BLaER1 treated with 17β-estradiol and CSF1 and Interleukin-3, amounts not matched to agents 10 nM and 100 nM (cell line): ENCODE results near the gene ANTKMT.
"Not testable (repeated sequence)": the region's sequence is repeated elsewhere in the genome, so short reads cannot be mapped to it uniquely, and the experiment has no call there.

ENCODE experiments used
- H3K27ac ChIP-seq, 11 experiments: shearing (Covaris generic); formaldehyde crosslinking; 2 replicates each; pipeline ENCODE4 v1.8.1; 2022
- H3K27me3 ChIP-seq, 11 experiments: shearing (Covaris generic); formaldehyde crosslinking; 2 replicates each; pipeline ENCODE4 v1.8.1; 2022
- H3K36me3 ChIP-seq, 11 experiments: shearing (Covaris generic); formaldehyde crosslinking; 2 replicates each; pipeline ENCODE4 v1.8.1; 2022
- H3K4me1 ChIP-seq, 10 experiments: shearing (Covaris generic); formaldehyde crosslinking; 2 replicates each; pipeline ENCODE4 v1.8.1; 2022
- H3K4me2 ChIP-seq, 11 experiments: shearing (Covaris generic); formaldehyde crosslinking; 2 replicates each; pipeline ENCODE4 v1.8.1; 2022
- H3K4me3 ChIP-seq, 10 experiments: shearing (Covaris generic); formaldehyde crosslinking; 2 replicates each; pipeline ENCODE4 v1.8.1; 2022
- H3K9ac ChIP-seq, 11 experiments: shearing (Covaris generic); formaldehyde crosslinking; 2 replicates each; pipeline ENCODE4 v1.8.1; 2022
- H3K9me3 ChIP-seq, 11 experiments: shearing (Covaris generic); formaldehyde crosslinking; replicated peaks in 1 of 11; 2 replicates each; pipeline ENCODE4 v1.8.1; 2022
- H4K20me1 ChIP-seq, 11 experiments: shearing (Covaris generic); formaldehyde crosslinking; 2 replicates each; pipeline ENCODE4 v1.8.1; 2022
- Cebpa-rat ChIP-seq, 11 experiments: shearing (Covaris generic); IDR thresholded peaks; 2 replicates each; pipeline ENCODE4 v1.8.1; 2022

Gene ANTKMT

GRCh38 chr16:734981-735881 is 14.3 kb downstream of the ANTKMT start:
- peak overlapping the region in 4 of 10 experiments; percentile 51 to 63 (median 56); a peak in 5 of 20 replicates for H3K4me3 ChIP-seq
- peak overlapping the region in 6 of 11 experiments; percentile 1 to 81 (median 68); a peak in 5 of 22 replicates for H3K27ac ChIP-seq
- peaks cover 7 to 64% (median 42%) of the 10 kb centered on the region in 11 experiments; a peak in 20 of 22 replicates for H4K20me1 ChIP-seq
- peaks cover 54 to 78% (median 69%) of the 10 kb centered on the region in 11 experiments for H3K36me3 ChIP-seq
- peak overlapping the region in 8 of 11 experiments; percentile 2 to 75 (median 65); a peak in 16 of 22 replicates for H3K9ac ChIP-seq
- peak overlapping the region in 10 of 11 experiments; percentile 88 to 100 (median 98); a peak in 19 of 22 replicates for H3K4me2 ChIP-seq
- no peak for TF ChIP-seq Cebpa-rat (IDR thresholded peaks at IDR 0.05)
- no peaks in the 10 kb centered on the region for H3K27me3 ChIP-seq
- H3K9me3 ChIP-seq, result no peaks in the 10 kb centered on the region
- peaks cover 37 to 99% (median 81%) of the 10 kb centered on the region in 10 experiments for H3K4me1 ChIP-seq

DNA sequence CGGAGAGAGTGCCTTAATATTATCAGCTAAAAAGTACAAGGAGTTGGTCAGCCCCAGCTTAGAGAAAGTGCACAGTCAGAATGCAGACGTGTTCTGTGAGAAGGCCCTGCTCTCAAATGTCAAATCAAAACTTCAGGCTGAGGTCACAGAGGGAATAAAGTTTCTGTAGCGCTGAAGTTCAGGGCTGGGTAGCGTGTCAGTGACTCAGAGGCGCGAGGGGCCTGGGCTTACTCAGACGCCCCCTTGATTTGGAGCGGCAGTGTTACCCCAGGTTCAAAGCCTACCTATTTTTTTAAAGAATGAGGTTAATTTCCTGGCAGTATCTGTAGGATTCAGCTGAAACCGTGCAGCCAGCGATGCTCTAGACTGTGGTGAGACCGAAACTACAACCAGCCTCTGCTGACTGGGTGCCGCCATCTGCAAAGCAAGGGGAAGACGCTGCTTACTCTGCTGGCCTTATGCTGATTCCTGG is 15.1 kb downstream of the ANTKMT start:
- Histone ChIP-seq H3K36me3 (peaks cover 48 to 70% (median 61%) of the 10 kb centered on the region in 11 experiments), H4K20me1 (peaks cover 7 to 56% (median 34%) of the 10 kb centered on the region in 11 experiments; a peak in 19 of 22 replicates), H3K27ac (peak overlapping the region in 7 of 11 experiments; percentile 13 to 83 (median 70); a peak in 11 of 22 replicates), H3K4me3 (peak overlapping the region in 7 of 10 experiments; percentile 51 to 64 (median 56); a peak in 13 of 20 replicates), H3K4me2 (peak overlapping the region; percentile 70 to 100 (median 98); a peak in 20 of 22 replicates), H3K9ac (peak overlapping the region in 8 of 11 experiments; percentile 31 to 75 (median 66); a peak in 13 of 22 replicates), H3K4me1 (peaks cover 37 to 94% (median 82%) of the 10 kb centered on the region in 10 experiments), H3K27me3 (no peaks in the 10 kb centered on the region), H3K9me3 (no peaks in the 10 kb centered on the region)
- no peak for TF ChIP-seq Cebpa-rat (IDR thresholded peaks at IDR 0.05)

- no peak for TF ChIP-seq Cebpa-rat (IDR thresholded peaks at IDR 0.05)
- Histone ChIP-seq H4K20me1 (peaks cover 7 to 49% (median 27%) of the 10 kb centered on the region in 11 experiments; a peak in 16 of 22 replicates), H3K4me1 (peaks cover 37 to 89% (median 79%) of the 10 kb centered on the region in 10 experiments), H3K36me3 (peaks cover 40 to 60% (median 52%) of the 10 kb centered on the region in 11 experiments), H3K27me3 (no peaks in the 10 kb centered on the region), H3K4me2 (peak overlapping the region; percentile 70 to 100 (median 98)), H3K9me3 (no peaks in the 10 kb centered on the region), H3K4me3 (peak overlapping the region in 8 of 10 experiments; percentile 46 to 64 (median 56); a peak in 15 of 20 replicates), H3K27ac (peak overlapping the region in 8 of 11 experiments; percentile 58 to 83 (median 72); a peak in 17 of 22 replicates), H3K9ac (peak overlapping the region in 8 of 11 experiments; percentile 51 to 75 (median 67); a peak in 16 of 22 replicates)
These were observed 16.1 kb downstream of the ANTKMT start for GRCh38 chr16:736936-737481.

DNA sequence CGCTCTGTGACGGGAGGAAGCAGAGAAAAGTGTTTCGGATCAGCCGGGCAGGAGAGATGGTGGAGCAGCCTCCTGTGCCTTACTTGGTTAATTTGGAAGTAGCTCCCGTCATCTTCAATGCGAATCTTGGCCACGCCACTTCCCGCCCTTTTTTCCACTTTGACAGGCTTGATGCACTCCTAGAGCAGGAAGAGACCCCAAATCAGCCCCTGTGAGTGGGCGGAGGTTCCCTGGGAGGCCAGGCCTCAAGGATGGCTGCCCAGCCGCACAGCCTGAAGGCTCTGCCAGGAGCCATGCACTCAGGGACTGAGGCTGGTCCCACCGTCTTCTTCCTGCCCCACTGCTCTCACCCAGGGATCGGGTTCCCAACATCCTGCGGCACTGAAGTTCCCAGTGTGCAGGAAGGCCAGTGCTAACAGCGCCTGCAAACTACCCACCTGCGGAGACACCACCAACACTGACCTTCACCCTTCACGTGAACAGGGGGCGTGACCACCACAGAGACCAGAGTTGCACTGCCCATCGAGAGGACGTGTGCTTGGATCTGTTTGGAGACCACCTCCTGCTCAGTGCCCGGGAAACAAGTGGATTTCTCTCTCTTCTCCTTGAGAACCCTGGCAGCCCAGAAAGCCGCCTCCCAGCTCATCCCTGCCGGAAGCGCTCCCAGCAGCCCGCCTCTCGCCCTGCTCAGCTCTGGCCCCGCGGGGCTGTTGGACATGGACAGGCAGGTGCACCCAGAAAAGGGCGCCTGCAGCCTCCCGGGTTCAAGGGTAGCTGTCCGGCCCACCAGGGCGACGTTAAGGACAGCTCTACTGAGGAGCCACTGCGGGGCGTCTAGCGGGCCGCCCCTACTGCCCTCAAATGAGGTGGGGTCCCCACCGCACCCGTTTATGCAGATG is 18.9 kb downstream of the ANTKMT start:
- Histone ChIP-seq H3K36me3 (peaks cover 12 to 32% (median 24%) of the 10 kb centered on the region in 11 experiments), H3K9ac (peak overlapping the region; percentile 81 to 92 (median 87)), H4K20me1 (peaks cover 2 to 22% (median 9%) of the 10 kb centered on the region in 11 experiments; a peak in 15 of 22 replicates), H3K27me3 (no peaks in the 10 kb centered on the region), H3K9me3 (no peaks in the 10 kb centered on the region), H3K4me2 (peak overlapping the region; percentile 86 to 100 (median 99)), H3K4me3 (peak overlapping the region; percentile 71 to 98 (median 91)), H3K27ac (peak overlapping the region; percentile 40 to 84 (median 74)), H3K4me1 (peaks cover 37 to 67% (median 63%) of the 10 kb centered on the region in 10 experiments)
- TF ChIP-seq Cebpa-rat (IDR thresholded peaks at IDR 0.05), result no peak

- Histone ChIP-seq H3K4me3 (peak overlapping the region; percentile 71 to 98 (median 91)), H3K27me3 (no peaks in the 10 kb centered on the region), H3K27ac (peak overlapping the region; percentile 40 to 84 (median 74)), H3K4me1 (peaks cover 37 to 61% (median 57%) of the 10 kb centered on the region in 10 experiments), H3K36me3 (peaks cover 6 to 26% (median 19%) of the 10 kb centered on the region in 11 experiments; a peak in 19 of 22 replicates), H3K4me2 (peak overlapping the region; percentile 86 to 100 (median 99)), H4K20me1 (peaks cover 0 to 16% (median 4%) of the 10 kb centered on the region in 11 experiments; a peak in 9 of 22 replicates), H3K9me3 (no peaks in the 10 kb centered on the region), H3K9ac (peak overlapping the region; percentile 81 to 92 (median 87))
- TF ChIP-seq Cebpa-rat (IDR thresholded peaks at IDR 0.05), result no peak
These were observed 19.5 kb downstream of the ANTKMT start for GRCh38 chr16:740459-740763.

DNA sequence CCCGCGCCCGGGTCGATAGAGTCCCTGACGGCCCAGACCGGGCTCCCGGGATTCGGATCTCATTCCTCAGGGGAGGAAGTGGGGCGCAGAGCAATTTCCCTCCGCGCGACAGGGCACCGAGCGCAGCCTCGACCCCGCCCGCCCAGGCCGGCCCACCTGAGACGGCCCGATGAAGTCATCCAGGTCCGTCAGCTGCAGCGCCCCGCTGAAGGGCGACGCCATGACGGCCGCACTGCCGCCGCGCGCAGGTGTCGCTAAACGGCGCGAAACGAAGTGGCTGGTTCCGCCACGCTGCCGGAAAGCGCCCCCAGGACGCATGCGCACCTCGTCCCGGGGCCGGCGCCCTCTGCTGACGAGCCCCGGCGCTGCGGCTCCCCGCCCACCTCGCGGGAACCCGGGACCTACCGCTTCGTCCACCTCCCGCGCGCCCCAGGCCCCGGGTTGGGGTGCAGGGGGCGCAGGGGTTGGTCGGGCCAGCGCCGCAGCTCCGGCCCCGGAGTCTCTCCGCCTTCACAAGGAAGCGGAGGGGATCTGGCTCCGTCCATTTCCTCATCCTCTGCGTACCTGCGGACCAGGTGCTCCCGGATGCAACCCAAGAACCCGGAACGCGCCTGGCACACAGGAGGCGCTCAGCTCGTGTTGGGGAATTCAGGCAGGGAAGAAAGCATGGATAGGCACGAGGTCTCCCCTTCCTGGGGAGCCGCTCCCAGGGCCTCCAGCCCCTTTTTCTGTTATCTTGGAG is 20.0 kb downstream of the ANTKMT start, which contains the start of gene CIAO3:
Gene CIAO3, minus strand, starts transcription at position 234 of the 742 bp plus-strand sequence. Its CDS starts 12 bp downstream, at position 222.
- TF ChIP-seq Cebpa-rat (IDR thresholded peaks at IDR 0.05), result no peak
- Histone ChIP-seq H3K4me2 (peak within 1 kb of the TSS; percentile 87 to 100 (median 99)), H3K9ac (peak within 1 kb of the TSS; percentile 81 to 92 (median 87)), H3K4me3 (peak within 1 kb of the TSS; percentile 71 to 98 (median 91)), H3K27ac (peak within 1 kb of the TSS; percentile 40 to 84 (median 74)), H3K9me3 (no peaks in the 10 kb centered on the region), H4K20me1 (peaks cover 0 to 11% (median 0%) of the 10 kb centered on the region in 11 experiments; a peak in 2 of 22 replicates), H3K27me3 (no peaks in the 10 kb centered on the region), H3K36me3 (peaks cover under 1 to 21% (median 13%) of the 10 kb centered on the region in 11 experiments; a peak in 17 of 22 replicates), H3K4me1 (peaks cover 37 to 60% (median 52%) of the 10 kb centered on the region in 10 experiments)

GRCh38 chr16:741986-742629 is 21.2 kb downstream of the ANTKMT start:
- Histone ChIP-seq H3K9me3 (no peaks in the 10 kb centered on the region), H3K4me3 (no peak overlapping the region), H4K20me1 (peaks cover 0 to 6% (median 0%) of the 10 kb centered on the region in 11 experiments; a peak in 2 of 22 replicates), H3K27ac (no peak overlapping the region), H3K9ac (no peak overlapping the region), H3K36me3 (peaks cover 0 to 9% (median 2%) of the 10 kb centered on the region in 11 experiments; a peak in 13 of 22 replicates), H3K4me2 (peak overlapping the region in 4 of 11 experiments; percentile 11 to 40 (median 18); a peak in 5 of 22 replicates), H3K27me3 (no peaks in the 10 kb centered on the region), H3K4me1 (peaks cover 28 to 48% (median 40%) of the 10 kb centered on the region in 10 experiments)
- TF ChIP-seq Cebpa-rat (IDR thresholded peaks at IDR 0.05), result no peak

DNA sequence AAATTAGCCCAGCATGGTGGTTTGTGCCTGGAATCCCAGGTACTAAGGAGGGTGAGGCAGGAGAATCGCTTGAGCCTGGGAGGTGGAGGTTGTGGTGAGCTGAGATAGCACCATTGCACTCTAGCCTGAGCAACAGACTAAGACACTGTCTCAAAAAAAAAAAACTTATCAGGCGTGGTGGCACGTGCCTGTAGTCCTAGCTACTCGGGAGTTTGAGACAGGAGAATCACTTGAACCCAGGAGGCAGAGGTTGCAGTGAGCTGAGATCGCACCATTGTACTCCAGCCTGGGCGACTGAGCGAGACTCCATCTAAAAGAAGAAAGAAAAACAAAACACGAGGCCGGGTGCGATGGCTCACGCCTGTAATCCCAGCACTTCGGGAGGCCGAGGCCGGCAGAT is 21.9 kb downstream of the ANTKMT start:
- H4K20me1 ChIP-seq, H3K9me3 ChIP-seq, H3K9ac ChIP-seq, H3K27ac ChIP-seq, H3K4me2 ChIP-seq, H3K4me3 ChIP-seq, H3K27me3 ChIP-seq, H3K36me3 ChIP-seq: not testable (repeated sequence)
- H3K4me1 ChIP-seq, result peaks cover 20 to 40% (median 32%) of the 10 kb centered on the region in 10 experiments
